ENCODE results near the gene PCDH9.

- TF ChIP-seq CTCF (conservative IDR thresholded peaks at IDR 0.05 in 1 of 2, IDR thresholded peaks at IDR 0.05 in 1 of 2; ENCODE audit: extremely low read depth in 1 of 2, insufficient read depth in 1 of 2, low read depth in 1 of 2, low read length in 2 of 2) (no peak), EZH2 (IDR thresholded peaks at IDR 0.05; ENCODE audit: borderline replicate concordance, low read length) (no peak)
Observed at GRCh38 chr13:66369666-66370065, 860.5 kb downstream of the PCDH9 start.

Data from mammary epithelial cell (primary cell).